Progenitor cell of endocrine pancreas (in vitro differentiated cells): Measurements from ENCODE around the gene FGF22. TPM values are rescaled to one million over a fixed set of nuclear protein-coding genes. Genes with fewer than 3 reads are reported as not detected.
"Not testable (repeated sequence)": the region's sequence is repeated elsewhere in the genome, so short reads cannot be mapped to it uniquely, and the experiment has no call there.

ENCODE experiments used
- DNase-seq: peaks from one replicate; pipeline ENCODE4 v3.0.0; 2021; ENCODE audit warnings: low spot score; ENCODE audit not compliant: unreplicated experiment
- H3K27ac Mint-ChIP-seq: 2 replicates; pipeline ENCODE4 v1.8.0; 2021; ENCODE audit warnings: mild to moderate bottlenecking, moderate library complexity, mixed read lengths
- H3K27me3 Mint-ChIP-seq: 2 replicates; pipeline ENCODE4 v1.8.0; 2021; ENCODE audit warnings: mixed read lengths
- H3K36me3 Mint-ChIP-seq: 2 replicates; pipeline ENCODE4 v1.8.0; 2022; ENCODE audit warnings: mixed read lengths; ENCODE audit not compliant: insufficient read depth
- H3K4me1 Mint-ChIP-seq: 2 replicates; pipeline ENCODE4 v1.8.0; 2021; ENCODE audit warnings: low read depth, mixed read lengths
- H3K4me3 Mint-ChIP-seq: 2 replicates; pipeline ENCODE4 v1.8.0; 2021; ENCODE audit warnings: low read depth, mild to moderate bottlenecking, moderate library complexity, mixed read lengths
- H3K9me3 Mint-ChIP-seq: 2 replicates; pipeline ENCODE4 v1.8.0; 2021; ENCODE audit warnings: low read depth, mixed read lengths
- total RNA-seq: library from RNA; stranded (reverse); gene quantifications from 2 replicates; pipeline ENCODE4 v1.2.1, GENCODE V29; 2021
- TF ChIP-seq, protein P1 (sequence below): fragments of 200-600 bp; sonication (generic); IDR thresholded peaks from one replicate; pipeline ENCODE4 v1.5.0; 2021; ENCODE audit warnings: antibody characterized with exemption, mild to moderate bottlenecking; ENCODE audit not compliant: unreplicated experiment

FGF22 gene
- total RNA-seq, 1 donor from 2014 or later: 0.43 TPM

DNA sequence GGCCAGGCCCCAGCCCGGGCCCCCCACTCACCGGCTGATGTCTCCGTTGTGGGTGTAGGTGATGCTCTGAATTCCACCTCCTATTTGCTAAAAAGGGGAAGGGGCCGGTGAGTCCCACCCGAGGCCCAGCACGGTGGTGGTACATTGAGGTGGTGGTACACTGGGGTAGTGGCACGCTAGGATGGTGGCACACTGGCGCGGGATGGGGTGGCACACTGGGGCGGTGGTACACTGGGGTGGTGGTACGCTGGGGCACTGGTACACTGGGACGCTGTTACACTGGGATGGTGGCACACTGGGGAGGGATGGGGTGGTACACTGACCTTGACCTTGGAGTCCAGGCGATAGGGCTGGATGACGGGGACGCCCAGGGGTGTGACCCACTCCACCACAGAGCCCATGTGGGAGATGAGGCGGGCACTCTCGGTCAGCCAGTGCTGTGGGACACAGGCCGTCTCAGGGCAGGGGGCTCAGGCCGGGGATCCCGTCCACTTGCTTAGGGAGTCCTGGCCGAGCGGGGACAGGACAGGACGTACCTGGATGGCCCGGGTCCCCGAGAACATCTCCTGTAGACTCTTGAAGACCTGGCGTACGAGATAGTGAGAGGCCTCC is 20.9 kb upstream of the FGF22 start:
- Mint-ChIP-seq H3K27me3 (no peaks in the 10 kb centered on the region), H3K27ac (no peak overlapping the region), H3K36me3 (peaks cover 17% of the 10 kb centered on the region), H3K4me3 (no peak overlapping the region), H3K4me1 (no peaks in the 10 kb centered on the region), H3K9me3 (no peaks in the 10 kb centered on the region)
- TF ChIP-seq, protein P1, sequence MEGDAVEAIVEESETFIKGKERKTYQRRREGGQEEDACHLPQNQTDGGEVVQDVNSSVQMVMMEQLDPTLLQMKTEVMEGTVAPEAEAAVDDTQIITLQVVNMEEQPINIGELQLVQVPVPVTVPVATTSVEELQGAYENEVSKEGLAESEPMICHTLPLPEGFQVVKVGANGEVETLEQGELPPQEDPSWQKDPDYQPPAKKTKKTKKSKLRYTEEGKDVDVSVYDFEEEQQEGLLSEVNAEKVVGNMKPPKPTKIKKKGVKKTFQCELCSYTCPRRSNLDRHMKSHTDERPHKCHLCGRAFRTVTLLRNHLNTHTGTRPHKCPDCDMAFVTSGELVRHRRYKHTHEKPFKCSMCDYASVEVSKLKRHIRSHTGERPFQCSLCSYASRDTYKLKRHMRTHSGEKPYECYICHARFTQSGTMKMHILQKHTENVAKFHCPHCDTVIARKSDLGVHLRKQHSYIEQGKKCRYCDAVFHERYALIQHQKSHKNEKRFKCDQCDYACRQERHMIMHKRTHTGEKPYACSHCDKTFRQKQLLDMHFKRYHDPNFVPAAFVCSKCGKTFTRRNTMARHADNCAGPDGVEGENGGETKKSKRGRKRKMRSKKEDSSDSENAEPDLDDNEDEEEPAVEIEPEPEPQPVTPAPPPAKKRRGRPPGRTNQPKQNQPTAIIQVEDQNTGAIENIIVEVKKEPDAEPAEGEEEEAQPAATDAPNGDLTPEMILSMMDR: no peak
- no peak for DNase-seq

DNA sequence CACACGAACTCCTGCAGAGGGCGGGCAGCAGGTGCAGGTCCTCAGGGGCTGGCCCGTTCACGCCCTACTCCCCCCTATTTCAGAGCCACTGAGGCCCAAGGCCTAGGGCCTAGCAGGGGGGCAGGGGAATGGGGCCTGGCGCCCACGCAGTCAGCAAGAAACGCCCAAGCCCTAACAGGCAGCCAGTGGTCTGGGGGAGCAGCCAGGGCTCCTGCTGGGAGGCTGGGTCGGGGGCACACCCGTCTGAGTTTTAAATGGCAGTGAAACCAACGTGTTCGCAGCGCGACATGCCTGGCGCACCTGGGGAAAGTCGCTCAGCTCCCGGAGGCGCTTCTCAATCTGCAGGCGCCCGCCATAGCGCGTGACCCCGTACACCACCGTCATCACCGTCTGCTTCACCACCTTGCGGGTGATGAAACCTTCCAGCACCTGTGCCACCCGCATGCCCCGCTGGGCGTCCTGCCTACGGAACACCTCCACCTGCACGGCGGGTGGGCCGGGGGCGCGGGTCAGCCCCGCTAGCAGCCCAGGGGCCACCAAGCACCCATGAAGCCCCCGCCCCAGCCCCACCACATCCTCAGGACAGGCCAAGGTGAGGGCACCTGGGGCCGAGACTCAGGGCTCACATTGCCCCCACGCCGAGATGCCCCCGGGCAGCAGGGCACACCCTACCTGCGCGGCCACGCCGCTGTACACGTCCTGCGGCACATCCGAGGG is 20.2 kb upstream of the FGF22 start:
- TF ChIP-seq, protein P1: no peak
- Mint-ChIP-seq H3K4me3 (no peak overlapping the region), H3K36me3 (peaks cover 16% of the 10 kb centered on the region), H3K27me3 (no peaks in the 10 kb centered on the region), H3K4me1 (no peaks in the 10 kb centered on the region), H3K27ac (no peak overlapping the region), H3K9me3 (no peaks in the 10 kb centered on the region)
- no peak for DNase-seq

DNA sequence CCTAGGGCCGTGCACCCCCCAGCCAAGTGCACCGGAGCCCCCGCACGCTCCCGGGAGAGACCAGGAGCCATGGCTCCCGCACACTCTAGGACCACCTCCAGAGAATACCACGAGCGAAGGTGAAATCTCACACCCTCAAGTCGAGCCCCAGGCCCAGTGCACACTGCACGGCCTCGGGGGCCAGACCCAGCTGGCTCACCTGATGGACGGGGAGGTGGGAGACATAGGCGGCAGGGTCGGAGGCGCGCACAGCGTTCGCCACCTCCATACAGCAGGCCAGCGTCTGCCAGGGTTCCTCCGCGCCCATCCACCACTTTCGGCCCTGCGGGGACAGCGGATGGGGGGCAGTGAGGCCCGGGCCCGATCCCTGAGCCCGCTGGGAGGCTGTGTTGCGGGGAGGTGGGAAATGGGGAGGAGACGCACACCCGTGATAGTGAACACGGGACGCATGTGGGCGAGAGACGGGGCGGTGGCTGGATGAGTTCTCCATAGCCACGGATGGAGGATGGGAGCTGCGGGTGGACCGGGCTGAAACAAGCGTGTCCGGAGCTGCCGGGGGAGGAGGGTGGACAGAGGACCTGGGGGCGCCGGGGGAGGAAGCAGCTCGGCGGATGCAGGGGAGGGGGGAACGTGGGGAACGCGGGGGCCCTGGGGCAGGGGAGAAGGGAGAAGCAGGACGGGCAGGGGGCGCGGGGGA is 19.4 kb upstream of the FGF22 start:
- H3K9me3 Mint-ChIP-seq: no peaks in the 10 kb centered on the region
- no peak overlapping the region for H3K4me3 Mint-ChIP-seq
- H3K27ac Mint-ChIP-seq: no peak overlapping the region
- peaks cover 12% of the 10 kb centered on the region for H3K36me3 Mint-ChIP-seq
- H3K27me3 Mint-ChIP-seq: no peaks in the 10 kb centered on the region
- no peak for DNase-seq
- H3K4me1 Mint-ChIP-seq: no peaks in the 10 kb centered on the region
- TF ChIP-seq, protein P1: no peak

DNA sequence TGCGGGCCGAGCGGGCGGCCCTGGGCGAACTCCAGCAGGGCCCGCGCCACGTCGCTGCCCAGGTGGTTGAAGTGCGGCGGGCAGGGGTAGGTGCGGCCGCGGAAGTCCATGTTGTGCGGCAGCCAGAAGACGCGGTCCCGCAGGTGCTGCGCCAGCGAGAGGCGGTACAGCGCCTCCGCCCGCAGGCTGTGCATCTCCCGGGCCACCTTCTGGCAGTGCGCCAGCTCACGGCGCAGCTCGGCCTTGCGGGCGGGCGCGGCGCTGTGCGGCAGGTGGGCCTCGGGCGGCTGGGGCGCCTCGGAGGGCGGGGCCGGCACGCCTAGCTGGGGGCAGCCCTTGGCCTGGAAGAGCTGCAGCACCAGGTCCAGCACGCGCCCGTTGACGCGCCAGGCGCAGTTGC is 18.5 kb upstream of the FGF22 start:
- H3K4me3 Mint-ChIP-seq: not testable (repeated sequence)

DNA sequence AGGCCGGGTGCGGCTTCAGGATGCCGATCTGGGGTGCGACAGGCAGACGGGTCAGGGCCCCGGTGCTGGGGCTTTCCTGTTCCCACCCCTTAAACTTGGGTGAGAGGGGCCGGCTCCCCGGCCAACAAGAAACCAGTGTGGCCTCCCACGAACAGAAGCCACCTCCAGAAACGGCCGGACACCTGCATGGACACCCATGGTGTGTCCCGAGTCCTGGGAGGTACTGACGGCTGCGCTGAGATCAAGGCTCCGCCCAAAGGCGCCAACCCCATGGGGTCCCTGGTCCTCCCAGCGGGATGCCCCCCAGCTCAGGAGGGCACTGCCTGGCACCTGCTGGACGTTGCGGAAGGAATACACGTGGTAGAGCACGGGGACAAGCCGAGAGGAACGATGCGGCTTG is 17.9 kb upstream of the FGF22 start:
- H3K9me3 Mint-ChIP-seq: no peaks in the 10 kb centered on the region

More for the DNA sequence above, 18.5 kb upstream of the FGF22 start:
- H3K27ac Mint-ChIP-seq, H3K27me3 Mint-ChIP-seq, DNase-seq, H3K9me3 Mint-ChIP-seq, H3K4me1 Mint-ChIP-seq: not testable (repeated sequence)
- H3K36me3 Mint-ChIP-seq: peaks cover 12% of the 10 kb centered on the region

More for the DNA sequence above, 17.9 kb upstream of the FGF22 start:
- H3K27me3 Mint-ChIP-seq: no peaks in the 10 kb centered on the region
- no peaks in the 10 kb centered on the region for H3K4me1 Mint-ChIP-seq
- TF ChIP-seq, protein P1: no peak
- no peak overlapping the region for H3K27ac Mint-ChIP-seq
- peaks cover 12% of the 10 kb centered on the region for H3K36me3 Mint-ChIP-seq
- H3K4me3 Mint-ChIP-seq: no peak overlapping the region
- DNase-seq: no peak
